NCI-H2196 (cell line): Measurements from ENCODE around the gene PACRG.

ENCODE experiments used
- DNase-seq: peaks from one replicate; lab custom pipeline; 2025; ENCODE audit not compliant: unreplicated experiment; lab: John Stamatoyannopoulos, UW

Gene PACRG

GRCh38 chr6:163343609-163344008, 615.8 kb downstream of the PACRG start:
- no peak for DNase-seq

- no peak for DNase-seq
Measured at GRCh38 chr6:163344411-163344810, 616.6 kb downstream of the PACRG start.

- DNase-seq = no peak
Measured at GRCh38 chr6:163345931-163346330, 618.2 kb downstream of the PACRG start.

- DNase-seq = no peak
Measured at GRCh38 chr6:163346497-163346961, 618.8 kb downstream of the PACRG start.

DNA sequence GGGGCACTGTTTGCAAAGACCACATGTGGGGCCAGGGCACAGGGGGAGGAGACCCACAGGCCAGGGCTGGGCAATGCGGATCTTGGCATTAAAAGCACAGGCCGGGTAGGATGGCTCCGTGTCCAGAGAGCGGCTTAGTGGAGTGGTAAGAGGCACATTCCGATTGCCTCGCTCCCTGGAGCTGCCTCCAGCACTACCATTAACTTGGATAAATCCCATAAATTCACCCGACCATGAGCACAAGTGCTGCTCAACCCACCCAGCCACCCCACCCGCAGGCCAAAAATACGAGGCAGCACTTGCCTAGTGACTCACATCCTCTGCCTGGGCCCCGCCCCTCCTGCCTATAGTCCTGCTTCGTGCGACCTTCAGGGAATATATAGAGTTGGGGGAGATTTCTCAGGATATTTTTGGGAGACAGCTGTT, 619.3 kb downstream of the PACRG start:
- no peak for DNase-seq

DNA sequence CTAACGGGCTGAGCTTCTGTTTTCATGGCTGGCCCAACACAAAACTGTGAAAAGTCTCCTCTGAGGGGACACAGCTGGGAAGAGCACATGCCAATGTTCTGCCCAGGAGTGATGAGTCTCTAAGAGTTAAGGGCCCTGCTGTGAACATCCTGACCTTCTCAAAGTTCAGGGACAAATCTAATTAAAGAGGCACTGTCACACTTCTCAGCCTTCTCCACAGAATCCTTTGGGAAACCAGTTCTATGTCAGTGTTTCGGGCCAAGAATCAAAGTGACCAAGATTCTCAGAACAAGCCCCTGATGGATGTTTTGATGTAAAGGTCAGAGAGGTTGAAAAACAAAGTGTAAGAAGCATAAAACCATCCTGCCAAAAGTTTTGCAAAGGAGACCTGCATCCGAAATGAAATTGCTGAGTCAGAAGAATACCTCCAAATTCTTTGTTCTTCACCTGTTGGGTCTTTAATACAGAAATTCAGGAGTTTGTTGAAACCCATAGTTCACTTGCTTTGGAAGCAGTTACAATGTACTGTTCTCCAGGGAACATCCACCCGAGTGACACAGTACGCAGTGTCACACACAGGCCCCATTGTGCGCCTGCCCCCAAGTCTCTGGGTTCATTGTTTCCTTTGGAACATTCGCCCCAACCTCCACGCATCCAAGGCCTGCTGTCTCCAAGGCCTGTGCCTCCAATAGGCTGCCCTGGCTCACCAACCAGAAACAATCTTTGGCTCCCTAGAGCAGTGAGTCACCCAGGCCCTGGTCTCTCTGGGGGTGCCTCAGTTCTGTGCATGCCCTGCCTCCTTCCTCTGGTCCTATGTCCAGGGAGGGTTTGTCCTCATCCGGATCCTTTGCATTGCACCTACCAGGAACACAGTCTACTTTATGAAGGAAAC, 621.3 kb downstream of the PACRG start:
- DNase-seq = no peak

DNA sequence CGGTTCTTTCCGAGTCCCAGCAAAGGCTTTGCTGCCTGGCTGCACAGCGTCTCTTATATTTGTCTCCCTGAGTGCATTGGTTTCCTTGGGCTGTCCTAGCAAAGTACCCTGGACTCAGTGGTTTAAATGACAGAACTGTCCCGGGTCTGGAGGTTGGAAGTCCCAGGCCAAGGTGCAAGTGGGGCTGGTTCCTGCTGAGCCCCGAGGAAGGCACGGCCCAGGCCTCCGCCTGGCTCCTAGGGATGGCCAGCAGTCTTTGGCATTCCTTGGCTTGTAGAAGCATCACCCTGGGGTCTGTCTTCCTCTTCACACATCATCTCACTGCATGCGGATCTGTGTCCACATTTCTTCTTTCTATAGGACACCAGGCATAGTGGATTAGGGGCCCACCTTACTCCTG, 621.9 kb downstream of the PACRG start:
- DNase-seq = no peak

DNA sequence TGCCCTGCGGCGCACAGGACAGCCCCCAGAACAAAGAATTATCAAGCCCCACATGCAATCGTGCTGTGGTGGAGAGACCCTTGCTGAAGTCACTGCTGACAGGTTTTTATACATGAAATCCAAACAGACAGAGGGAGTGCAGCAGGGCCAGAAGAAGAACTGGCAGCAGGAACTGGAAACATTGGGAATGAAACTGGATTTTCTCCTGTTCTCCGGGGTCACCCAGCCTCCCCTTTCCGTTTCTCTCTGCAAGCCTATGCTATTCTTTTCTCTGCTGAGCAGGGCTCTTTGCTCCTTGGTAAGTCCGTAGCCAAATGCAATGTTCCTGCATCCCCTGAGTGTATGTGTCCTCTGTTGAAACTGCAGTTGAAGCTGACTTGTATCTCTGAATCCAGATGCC, 623.2 kb downstream of the PACRG start:
- DNase-seq = no peak

DNA sequence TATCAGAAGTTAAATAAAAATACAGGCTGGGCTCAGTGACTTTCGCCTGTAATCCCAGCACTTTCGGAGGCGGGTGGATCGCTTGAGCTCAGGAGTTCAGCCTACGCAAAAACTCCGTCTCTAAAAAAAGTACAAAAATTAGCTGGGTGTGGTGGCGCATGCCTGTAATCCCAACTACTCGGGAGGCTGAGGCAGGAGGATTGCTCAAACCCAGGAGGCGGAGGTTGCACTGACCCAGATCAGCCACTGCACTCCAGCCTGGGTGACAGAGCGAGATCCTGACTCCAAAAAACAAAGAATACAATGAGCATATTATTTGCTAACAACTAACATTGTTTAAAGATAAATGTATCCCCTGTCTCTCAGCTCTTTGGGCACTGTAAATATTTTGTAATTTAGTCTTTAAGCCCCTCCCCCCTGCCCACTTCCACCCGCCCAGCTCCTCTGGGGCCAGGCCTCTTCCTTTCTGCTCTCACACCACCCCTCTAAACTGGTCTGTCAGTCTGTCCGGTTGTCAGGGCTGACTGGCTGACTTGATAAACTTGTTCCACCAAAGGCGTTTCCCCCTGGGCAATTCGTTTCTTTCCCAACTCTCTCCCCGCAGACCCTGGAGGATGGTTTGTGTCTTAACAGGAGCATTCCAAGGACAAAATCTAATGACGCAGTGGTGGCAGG, 624.4 kb downstream of the PACRG start:
- no peak for DNase-seq

DNA sequence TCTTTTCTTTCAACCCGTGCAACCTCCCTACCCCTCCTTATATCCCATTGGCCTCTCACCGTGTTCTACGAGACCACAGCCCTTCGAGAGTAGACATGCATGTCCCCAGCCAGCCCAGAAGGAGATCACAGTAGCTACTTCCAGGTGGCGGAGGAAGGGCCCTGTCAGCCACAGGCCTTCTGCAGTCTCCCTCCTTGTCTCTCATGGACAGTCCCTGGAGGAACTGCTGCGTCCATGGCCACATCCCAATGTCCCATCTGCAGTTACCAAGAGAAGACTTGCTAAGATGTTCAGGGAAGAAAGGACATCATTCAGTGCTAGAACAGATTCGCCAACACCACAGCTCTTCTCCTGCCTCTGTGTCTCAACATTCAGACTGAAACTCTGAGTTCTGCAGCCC, 625.2 kb downstream of the PACRG start:
- DNase-seq = no peak

DNA sequence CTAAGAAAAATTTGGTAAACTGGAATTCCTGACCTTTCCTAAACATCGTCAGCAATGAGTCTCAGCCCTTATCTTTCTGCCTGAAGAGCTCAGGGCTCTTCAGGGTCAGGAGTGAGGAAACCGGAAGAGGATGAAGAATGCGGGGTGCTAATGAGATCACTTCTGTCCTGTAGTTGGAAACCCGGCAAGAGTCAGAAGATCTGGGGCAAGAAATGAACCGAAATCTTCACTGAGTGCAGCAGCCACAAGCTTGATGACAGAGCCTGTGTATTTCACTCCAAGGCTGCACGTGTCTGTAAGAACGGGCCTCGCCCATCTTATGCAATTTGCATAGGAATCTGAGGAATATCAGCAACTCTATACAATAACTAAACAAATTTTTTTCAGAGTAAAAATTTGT, 626.3 kb downstream of the PACRG start:
- DNase-seq = no peak

DNA sequence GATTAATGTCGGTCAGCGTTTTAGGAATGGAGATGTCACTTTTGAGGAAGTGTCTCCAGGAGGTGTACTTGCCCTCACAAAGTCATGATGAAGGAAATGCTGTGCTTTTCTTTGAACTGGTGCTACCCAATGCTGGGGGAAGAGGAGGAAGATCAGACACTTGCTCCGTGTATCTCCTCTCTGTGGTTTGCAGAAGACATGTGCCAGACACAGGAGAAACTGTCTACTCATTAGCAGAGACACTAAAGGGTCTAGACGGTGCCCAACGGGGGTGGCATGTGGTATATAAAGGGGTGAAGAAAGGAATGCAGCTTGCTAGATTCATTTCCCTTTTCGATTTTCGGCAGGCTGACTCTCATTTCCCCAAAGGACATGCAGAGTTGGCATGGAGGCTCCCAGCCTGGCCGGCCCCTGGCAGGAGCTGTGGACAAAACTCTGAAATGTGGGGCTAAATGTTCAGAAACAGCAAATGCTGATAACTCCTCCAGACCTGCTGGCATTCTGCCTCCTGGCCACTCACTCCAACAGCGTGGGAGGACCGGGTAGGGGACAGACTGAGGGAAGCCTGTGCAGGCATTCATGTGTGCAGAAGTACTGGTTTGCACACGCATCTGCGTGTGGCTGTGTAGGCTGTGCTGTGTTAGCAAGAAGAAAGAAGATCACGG, 627.1 kb downstream of the PACRG start:
- DNase-seq = no peak

GRCh38 chr6:163355426-163355991, 627.7 kb downstream of the PACRG start:
- DNase-seq = no peak

DNA sequence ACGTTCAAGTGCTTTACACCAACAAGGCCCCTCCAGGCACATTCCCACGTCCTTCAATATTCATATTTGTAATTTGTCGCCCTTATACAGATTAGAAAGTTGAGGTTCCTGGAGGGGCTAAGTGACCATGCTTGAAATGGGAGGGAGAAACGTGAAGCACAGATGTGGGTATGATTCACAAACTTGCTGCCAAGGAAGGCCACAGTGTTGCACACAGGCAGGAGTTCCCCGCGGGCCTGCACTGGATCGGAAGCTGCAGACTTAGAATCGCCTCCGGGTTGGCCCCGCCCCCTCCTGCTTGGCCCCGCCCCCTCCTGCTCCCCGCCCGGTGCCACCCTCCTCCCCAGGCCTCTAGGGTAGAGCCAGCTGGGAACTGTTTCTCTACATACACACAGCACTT, 628.5 kb downstream of the PACRG start:
- no peak for DNase-seq

- no peak for DNase-seq
Measured at GRCh38 chr6:163356743-163357142, 629.0 kb downstream of the PACRG start.

GRCh38 chr6:163364641-163365040, 636.9 kb downstream of the PACRG start:
- no peak for DNase-seq
